Breast epithelium (tissue), 3 donors: Measurements from ENCODE around the gene SNAPC5.

Experiments used
- POLR2A ChIP-seq: fragments of 450-650 bp; IDR thresholded peaks from one replicate; pipeline ENCODE4 v1.6.1; 2016; ENCODE audit warnings: antibody characterized with exemption, mild to moderate bottlenecking, moderate library complexity
- POLR2AphosphoS5 ChIP-seq, 3 donors: sonication (generic); formaldehyde crosslinking; IDR thresholded peaks; one replicate each; pipeline ENCODE4 v1.6.1; 2017; ENCODE audit warnings: antibody characterized with exemption in 3 of 3
- TF ChIP-seq, protein P1 (sequence below), 3 donors: fragments of 450-650 bp; IDR thresholded peaks; one replicate each; pipeline ENCODE4 v1.5.1; 2016 to 2017; ENCODE audit warnings: antibody characterized with exemption in 3 of 3, mild to moderate bottlenecking in 3 of 3, moderate library complexity in 3 of 3

DNA sequence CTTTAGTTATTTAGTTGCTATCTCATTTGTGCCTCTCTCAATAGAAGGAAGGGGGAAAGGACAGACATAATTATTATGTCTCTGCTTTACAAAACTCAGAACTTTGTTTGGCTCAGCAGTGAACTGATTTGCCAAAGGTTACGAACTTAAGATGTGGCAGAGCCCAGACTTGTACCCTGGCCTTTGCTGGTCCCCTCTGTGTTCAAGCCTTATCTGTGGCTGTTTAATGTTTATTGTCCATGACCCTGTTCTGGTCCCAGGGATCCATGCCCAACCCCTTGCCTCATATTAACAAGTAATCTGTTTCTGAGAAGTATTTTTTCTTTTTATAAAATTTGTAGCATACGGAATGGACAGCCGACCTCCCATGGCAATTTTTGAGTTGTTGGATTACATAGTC lies 10.7 kb downstream of the SNAPC5 start:
- TF ChIP-seq, protein P1, sequence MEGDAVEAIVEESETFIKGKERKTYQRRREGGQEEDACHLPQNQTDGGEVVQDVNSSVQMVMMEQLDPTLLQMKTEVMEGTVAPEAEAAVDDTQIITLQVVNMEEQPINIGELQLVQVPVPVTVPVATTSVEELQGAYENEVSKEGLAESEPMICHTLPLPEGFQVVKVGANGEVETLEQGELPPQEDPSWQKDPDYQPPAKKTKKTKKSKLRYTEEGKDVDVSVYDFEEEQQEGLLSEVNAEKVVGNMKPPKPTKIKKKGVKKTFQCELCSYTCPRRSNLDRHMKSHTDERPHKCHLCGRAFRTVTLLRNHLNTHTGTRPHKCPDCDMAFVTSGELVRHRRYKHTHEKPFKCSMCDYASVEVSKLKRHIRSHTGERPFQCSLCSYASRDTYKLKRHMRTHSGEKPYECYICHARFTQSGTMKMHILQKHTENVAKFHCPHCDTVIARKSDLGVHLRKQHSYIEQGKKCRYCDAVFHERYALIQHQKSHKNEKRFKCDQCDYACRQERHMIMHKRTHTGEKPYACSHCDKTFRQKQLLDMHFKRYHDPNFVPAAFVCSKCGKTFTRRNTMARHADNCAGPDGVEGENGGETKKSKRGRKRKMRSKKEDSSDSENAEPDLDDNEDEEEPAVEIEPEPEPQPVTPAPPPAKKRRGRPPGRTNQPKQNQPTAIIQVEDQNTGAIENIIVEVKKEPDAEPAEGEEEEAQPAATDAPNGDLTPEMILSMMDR (IDR thresholded peaks at IDR 0.05) = no peak
- TF ChIP-seq POLR2AphosphoS5 (IDR thresholded peaks at IDR 0.05) (no peak), POLR2A (no peak)
